GM18517 (cell line): Measurements from ENCODE around the gene RAD51D.
"Not testable (repeated sequence)": the region's sequence is repeated elsewhere in the genome, so short reads cannot be mapped to it uniquely, and the experiment has no call there.

Source experiments
- ATAC-seq: cut with Tn5 transposase; IDR thresholded peaks from one replicate; pipeline ENCODE4 v1.9.1; 2021; ENCODE audit warnings: mild to moderate bottlenecking, moderate library complexity; ENCODE audit not compliant: unreplicated experiment

RAD51D gene

GRCh38 chr17:35141681-35142466 is 22.2 kb upstream of the RAD51D start, which contains the start of gene NLE1:
Gene NLE1, minus strand, starts transcription at chr17:35142303. Its CDS starts 28 bp downstream, at chr17:35142275.
- ATAC-seq = peak; percentile 67

DNA sequence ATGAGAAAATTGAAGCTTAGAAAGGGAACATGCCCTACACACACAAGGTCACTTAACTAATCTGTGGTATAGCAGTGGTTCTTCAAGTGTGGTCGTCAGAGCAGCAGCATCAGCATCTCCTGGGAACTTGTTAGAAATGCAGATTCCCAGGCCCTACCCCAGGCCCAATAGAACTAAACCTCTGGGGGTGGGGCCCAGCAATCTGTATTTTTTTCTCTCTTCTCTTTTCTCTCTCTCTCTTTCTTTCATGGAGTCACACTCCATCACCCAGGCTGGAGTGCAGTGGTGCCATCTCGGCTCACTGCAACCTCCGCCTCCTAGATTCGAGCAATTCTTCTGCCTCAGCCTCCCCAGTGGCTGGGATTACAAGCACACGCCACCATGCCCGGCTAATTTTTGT is 18.6 kb upstream of the RAD51D start:
- ATAC-seq = no peak

- ATAC-seq = no peak
These were observed 15.7 kb upstream of the RAD51D start for GRCh38 chr17:35135322-35135721.

DNA sequence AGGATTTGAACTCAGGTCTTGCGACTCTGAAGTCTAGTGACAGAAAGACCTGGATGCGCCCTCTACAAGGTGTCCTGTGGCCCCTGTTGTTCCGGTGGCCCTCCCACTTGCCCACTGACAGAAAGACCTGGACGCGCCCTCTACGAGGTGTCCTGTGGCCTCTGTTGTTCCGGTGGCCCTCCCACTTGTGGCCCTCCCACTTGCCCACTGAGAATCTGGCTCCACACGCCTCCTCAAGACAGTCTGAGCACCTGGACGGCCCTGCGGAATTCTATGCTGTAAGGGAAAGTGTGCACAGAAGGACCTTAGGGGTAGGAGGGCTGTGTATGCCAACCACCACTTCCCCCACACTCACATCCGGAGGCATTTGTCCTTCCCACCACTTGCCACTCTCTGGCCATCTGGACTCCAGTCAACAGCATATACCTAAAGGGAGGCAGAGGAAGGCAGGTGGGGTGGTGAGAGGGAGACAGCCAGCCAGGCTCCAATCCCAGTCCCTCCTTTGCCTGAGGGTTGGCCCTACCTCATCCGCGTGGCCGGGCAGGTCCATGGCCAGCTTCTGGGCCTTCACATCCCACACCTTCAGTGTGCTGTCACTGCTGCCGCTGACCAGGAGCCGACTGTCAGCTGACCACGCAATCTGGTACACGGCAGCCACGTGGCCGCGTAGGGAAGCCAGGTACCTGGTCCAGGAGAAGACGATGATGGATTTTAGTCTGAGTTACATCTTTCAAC is 13.3 kb upstream of the RAD51D start:
- no peak for ATAC-seq

- ATAC-seq = no peak
These were observed 12.4 kb upstream of the RAD51D start for GRCh38 chr17:35132099-35132498.

GRCh38 chr17:35130392-35130791 is 10.7 kb upstream of the RAD51D start:
- ATAC-seq = no peak

DNA sequence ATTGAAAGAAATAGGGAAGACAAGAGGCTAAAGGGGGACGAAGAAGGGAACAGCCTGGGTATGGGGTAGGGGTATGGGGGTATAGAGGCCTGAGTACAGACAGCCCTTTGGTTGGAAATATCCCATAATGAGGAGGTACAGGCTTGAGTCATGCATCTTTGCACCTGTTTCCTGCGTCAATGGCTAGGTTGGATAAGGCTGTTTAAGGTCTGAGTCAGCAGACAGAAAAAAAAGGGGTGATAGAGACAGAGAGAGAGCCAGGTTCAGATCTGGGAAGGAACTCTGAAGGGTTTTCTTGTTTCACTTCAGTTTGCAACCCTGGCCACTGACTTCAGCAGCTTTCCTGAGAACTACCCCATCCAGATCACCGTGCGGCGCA is 10.3 kb upstream of the RAD51D start:
- no peak for ATAC-seq

DNA sequence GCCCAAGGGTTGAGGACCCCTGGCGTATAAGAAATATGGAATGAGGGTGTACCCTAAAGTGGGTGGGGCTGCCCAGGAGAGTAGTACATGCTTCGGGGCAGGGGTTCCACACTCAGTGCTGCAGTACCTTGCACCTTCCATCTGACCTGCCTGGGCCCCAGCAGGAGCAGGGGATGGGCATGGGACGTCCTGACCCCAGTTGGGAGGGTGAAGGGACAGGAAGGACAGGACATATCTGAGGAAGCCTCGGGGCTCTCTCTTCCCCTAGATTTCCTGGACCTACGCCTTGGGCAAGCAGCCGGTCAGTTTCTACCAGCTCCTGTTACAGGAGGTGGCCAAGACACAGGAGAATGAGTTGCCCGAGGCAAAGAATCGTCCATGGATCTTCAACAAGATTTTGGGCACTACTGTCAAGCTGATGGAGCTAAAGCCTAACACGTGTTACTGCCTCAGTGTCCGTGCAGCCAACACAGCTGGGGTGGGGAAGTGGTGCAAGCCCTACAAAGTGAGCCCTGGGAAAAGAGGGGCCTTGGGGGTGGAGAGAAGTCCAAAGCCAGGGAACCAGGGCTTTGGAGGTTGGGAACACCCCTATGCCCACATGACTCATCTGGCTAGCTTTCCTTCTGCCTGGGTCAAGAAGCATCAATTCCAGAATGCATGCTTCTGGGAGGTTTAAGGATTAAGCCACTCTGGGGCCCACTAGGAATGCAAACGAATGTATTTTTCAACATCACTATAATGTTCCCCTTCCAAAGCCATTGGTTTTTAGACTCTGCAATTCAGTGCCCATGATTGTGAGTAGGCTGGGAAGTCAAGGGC is 9.7 kb upstream of the RAD51D start:
- ATAC-seq = no peak

- ATAC-seq = no peak
These were observed 8.3 kb upstream of the RAD51D start for GRCh38 chr17:35127751-35128514.

- ATAC-seq = no peak
These were observed 1.7 kb upstream of the RAD51D start, which contains the start of gene FNDC8 for GRCh38 chr17:35121315-35121714. Gene FNDC8, plus strand, starts transcription at chr17:35121615. Its CDS starts 79 bp downstream, at chr17:35121694.

GRCh38 chr17:35117984-35118383 is 1.7 kb downstream of the RAD51D start:
- ATAC-seq = no peak

DNA sequence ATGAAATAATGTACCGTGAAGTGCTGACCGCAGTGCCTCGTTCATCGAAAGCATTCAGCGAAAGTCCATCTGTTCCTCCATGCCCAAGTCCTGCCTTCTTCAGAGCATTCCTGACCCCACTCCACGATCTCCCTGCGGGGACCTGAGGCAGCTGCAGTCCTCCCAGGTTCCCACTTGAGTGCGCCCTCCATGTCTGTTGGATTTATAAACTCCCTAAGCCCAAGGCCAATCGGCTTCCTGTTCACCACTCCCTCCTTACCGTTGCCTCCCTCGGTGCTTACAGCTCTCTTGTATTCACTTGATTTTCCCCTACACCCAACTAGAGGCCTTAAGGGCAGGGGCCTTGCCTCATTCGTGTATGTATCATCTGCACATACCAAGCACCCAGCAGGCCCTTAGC is 2.8 kb downstream of the RAD51D start:
- no peak for ATAC-seq

- not testable (repeated sequence) for ATAC-seq
These were observed 8.9 kb downstream of the RAD51D start for GRCh38 chr17:35110791-35111190.

DNA sequence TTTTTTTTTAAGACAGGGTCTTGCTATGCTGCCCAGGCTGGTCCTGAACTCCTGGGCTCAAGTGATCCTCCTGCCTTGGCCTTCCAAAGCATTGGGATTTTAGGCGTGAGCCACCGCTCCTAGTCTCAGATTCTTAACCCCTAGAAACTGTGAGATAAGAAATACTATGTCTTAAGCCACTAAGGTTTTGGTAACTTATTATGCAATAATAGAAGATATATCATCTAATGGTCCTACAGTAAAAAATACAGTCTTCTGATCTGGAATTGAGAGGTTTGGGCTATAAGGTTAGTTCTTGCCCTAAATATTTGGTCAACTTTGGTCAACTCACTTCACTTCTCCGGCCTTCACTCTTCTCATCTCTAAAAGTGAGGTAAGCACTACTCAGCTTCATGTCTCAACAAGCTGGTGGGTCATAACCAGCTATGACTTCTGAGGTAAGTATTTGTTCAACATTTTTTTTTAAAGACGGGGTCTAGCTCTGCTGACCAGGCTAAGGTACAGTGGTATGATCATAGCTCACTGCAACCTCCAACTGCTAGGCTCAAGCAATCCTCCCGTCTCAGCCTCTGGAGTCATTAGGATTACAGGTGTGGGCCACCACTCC is 14.7 kb downstream of the RAD51D start:
- ATAC-seq = no peak

- no peak for ATAC-seq
These were observed 16.4 kb downstream of the RAD51D start for GRCh38 chr17:35103271-35103670.

- no peak for ATAC-seq
These were observed 17.9 kb downstream of the RAD51D start for GRCh38 chr17:35101725-35102124.

- no peak for ATAC-seq
These were observed 18.6 kb downstream of the RAD51D start for GRCh38 chr17:35101036-35101435.

- no peak for ATAC-seq
These were observed 19.8 kb downstream of the RAD51D start for GRCh38 chr17:35099908-35100307.

- ATAC-seq = no peak
These were observed 21.9 kb downstream of the RAD51D start for GRCh38 chr17:35097776-35098175.

- ATAC-seq = no peak
These were observed 23.9 kb downstream of the RAD51D start for GRCh38 chr17:35095741-35096140.
